ENCODE measurements around the gene MBD2. TPM values are rescaled to one million over a fixed set of nuclear protein-coding genes. Genes with fewer than 3 reads are reported as not detected.
"Not testable (repeated sequence)": the region's sequence is repeated elsewhere in the genome, so short reads cannot be mapped to it uniquely, and the experiment has no call there.

MBD2 gene
- total RNA-seq, 4 donors from 2014 or later, result 54.2 to 63.5 (median 59.5) TPM

GRCh38 chr18:54125429-54125828 is 99.0 kb downstream of the MBD2 start:
- 74 to 79% methylated on average over 3 of the region's 3 CpGs for WGBS, 2 donors
- TF ChIP-seq CTCF (IDR thresholded peaks at IDR 0.05) (no peak), POLR2A (IDR thresholded peaks at IDR 0.05) (no peak)
- H3K4me3 ChIP-seq (ENCODE audit: low read depth, poor library complexity, severe bottlenecking), result no peak overlapping the region
- intact Hi-C loops (cut with DNase I; ENCODE audit: low total_unique reads), result no loop called here
- no peak for DNase-seq (ENCODE audit: low spot score in 2 of 2)

GRCh38 chr18:54123720-54124440 is 100.6 kb downstream of the MBD2 start:
- 73 to 84% methylated on average over 4 of the region's 4 CpGs for WGBS, 2 donors
- DNase-seq (ENCODE audit: low spot score in 2 of 2); H3K4me3 ChIP-seq (ENCODE audit: low read depth, poor library complexity, severe bottlenecking); intact Hi-C loops (cut with DNase I; ENCODE audit: low total_unique reads): not testable (repeated sequence)

GRCh38 chr18:54119524-54120019 is 104.9 kb downstream of the MBD2 start:
- H3K4me3 ChIP-seq (ENCODE audit: low read depth, poor library complexity, severe bottlenecking), result no peak overlapping the region
- peak in 1 of 2 donors; percentile 17 for DNase-seq (ENCODE audit: low spot score in 2 of 2)
- intact Hi-C loops (cut with DNase I; ENCODE audit: low total_unique reads), result no loop called here

GRCh38 chr18:54117853-54118773 is 106.4 kb downstream of the MBD2 start:
- no peak for DNase-seq (ENCODE audit: low spot score in 2 of 2)
- intact Hi-C loops (cut with DNase I; ENCODE audit: low total_unique reads), result no loop called here
- WGBS, 2 donors, result 77 to 78% methylated on average over 9 of the region's 9 CpGs

More at GRCh38 chr18:54119524-54120019, 104.9 kb downstream of the MBD2 start:
- 19 to 21% methylated on average over 6 of the region's 6 CpGs for WGBS, 2 donors
- no peak for TF ChIP-seq POLR2A (IDR thresholded peaks at IDR 0.05)
- no peak for TF ChIP-seq CTCF (IDR thresholded peaks at IDR 0.05)

GRCh38 chr18:54116541-54117257 is 107.8 kb downstream of the MBD2 start:
- no peak for DNase-seq (ENCODE audit: low spot score in 2 of 2)
- 83 to 85% methylated on average over 3 of the region's 3 CpGs for WGBS, 2 donors
- intact Hi-C loops (cut with DNase I; ENCODE audit: low total_unique reads), result no loop called here
- TF ChIP-seq CTCF (IDR thresholded peaks at IDR 0.05) (no peak), POLR2A (IDR thresholded peaks at IDR 0.05) (no peak)
- no peak overlapping the region for H3K4me3 ChIP-seq (ENCODE audit: low read depth, poor library complexity, severe bottlenecking)

More at GRCh38 chr18:54117853-54118773, 106.4 kb downstream of the MBD2 start:
- no peak overlapping the region for H3K4me3 ChIP-seq (ENCODE audit: low read depth, poor library complexity, severe bottlenecking)
- no peak for TF ChIP-seq CTCF (IDR thresholded peaks at IDR 0.05)
- no peak for TF ChIP-seq POLR2A (IDR thresholded peaks at IDR 0.05)
